Tibial artery (tissue), 4 donors: Measurements from ENCODE around the gene SHF.

Experiments used
- DNase-seq, 2 donors: peaks; one replicate each; pipeline ENCODE4 v3.0.0-alpha.2; 2019
- H3K27ac ChIP-seq, 2 donors: fragments of 200-600 bp; sonication (generic) in 1 of 2; 1 replicate in 1 of 2; 2 replicates in 1 of 2; pipeline ENCODE4 v1.5.1; 2018 to 2019; ENCODE audit warnings: mild to moderate bottlenecking in 1 of 2
- H3K27me3 ChIP-seq, 2 donors: fragments of 200-600 bp; sonication (generic) in 1 of 2; one replicate each; pipeline versions ENCODE4 v1.5.1 to v1.6.0; 2016 to 2019
- H3K36me3 ChIP-seq, 3 donors: fragments of 200-600 bp; sonication (generic) in 2 of 3; one replicate each; pipeline ENCODE4 v1.5.1; 2016 to 2019; ENCODE audit warnings: mild to moderate bottlenecking in 2 of 3
- H3K4me1 ChIP-seq, 4 donors: fragments of 200-600 bp; sonication (generic) in 2 of 4; 1 replicate in 3 of 4; 2 replicates in 1 of 4; pipeline ENCODE4 v1.5.1; 2016 to 2019
- H3K4me3 ChIP-seq, 2 donors: fragments of 200-600 bp; sonication (generic) in 1 of 2; 1 replicate in 1 of 2; 2 replicates in 1 of 2; pipeline ENCODE4 v1.5.1; 2018 to 2019; ENCODE audit warnings: mild to moderate bottlenecking in 2 of 2
- H3K9me3 ChIP-seq, 3 donors: fragments of 200-600 bp; sonication (generic) in 1 of 3; one replicate each; pipeline ENCODE4 v1.5.1; 2016 to 2019
- CTCF ChIP-seq, 2 experiments: fragments of 200-600 bp in 1 of 2; fragments of 450-650 bp in 1 of 2; IDR thresholded peaks; one replicate each; pipeline ENCODE4 v1.5.1; 2017 to 2019; ENCODE audit warnings: antibody characterized with exemption in 2 of 2, mild to moderate bottlenecking in 1 of 2, moderate library complexity in 1 of 2
- intact Hi-C: fragments of 100-400 bp; cut with DNase I; formaldehyde crosslinking; loops from one replicate; pipeline ENCODE4 v1.15.0; 2023; ENCODE audit warnings: low total_unique reads

The SHF gene

GRCh38 chr15:45150997-45151396 is 36.8 kb downstream of the SHF start:
- no peaks in the 10 kb centered on the region for H3K27me3 ChIP-seq
- no peak for TF ChIP-seq CTCF (IDR thresholded peaks at IDR 0.05)
- H3K4me3 ChIP-seq: no peak overlapping the region
- peaks cover 0 to 17% (median 5%) of the 10 kb centered on the region in 3 donors for H3K36me3 ChIP-seq
- H3K27ac ChIP-seq: no peak overlapping the region
- no peaks in the 10 kb centered on the region for H3K4me1 ChIP-seq
- H3K9me3 ChIP-seq: no peaks in the 10 kb centered on the region
- intact Hi-C loops: no loop called here
- no peak for DNase-seq

- no peak for DNase-seq
- H3K27ac ChIP-seq: no peak overlapping the region
- no peak overlapping the region for H3K4me3 ChIP-seq
- no peaks in the 10 kb centered on the region for H3K4me1 ChIP-seq
- peaks cover 0 to 17% (median 5%) of the 10 kb centered on the region in 3 donors for H3K36me3 ChIP-seq
- no peaks in the 10 kb centered on the region for H3K9me3 ChIP-seq
- no peaks in the 10 kb centered on the region for H3K27me3 ChIP-seq
- intact Hi-C loops: no loop called here
- no peak for TF ChIP-seq CTCF (IDR thresholded peaks at IDR 0.05)
Measured at GRCh38 chr15:45150481-45150880, 37.3 kb downstream of the SHF start.

DNA sequence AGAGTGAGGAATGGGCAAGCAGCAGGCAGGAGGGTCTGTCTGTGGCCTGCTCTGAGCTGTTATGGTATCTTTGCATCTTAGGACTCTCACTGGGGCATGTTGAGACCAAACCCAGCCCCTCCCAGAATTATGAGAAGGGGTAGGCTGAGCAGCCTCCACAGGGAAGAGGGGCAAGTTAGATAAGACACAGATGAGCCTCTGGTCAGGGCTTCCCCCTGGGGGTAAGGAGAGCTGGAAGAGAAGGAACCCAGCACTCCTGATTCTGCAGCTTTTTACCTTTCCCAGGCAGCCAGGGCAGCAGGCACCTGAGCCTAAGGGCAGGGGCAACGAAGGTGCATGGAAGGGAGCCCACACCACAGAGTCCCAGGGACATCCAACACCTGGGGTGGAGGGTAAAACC is 38.7 kb downstream of the SHF start:
- intact Hi-C loops: no loop called here

DNA sequence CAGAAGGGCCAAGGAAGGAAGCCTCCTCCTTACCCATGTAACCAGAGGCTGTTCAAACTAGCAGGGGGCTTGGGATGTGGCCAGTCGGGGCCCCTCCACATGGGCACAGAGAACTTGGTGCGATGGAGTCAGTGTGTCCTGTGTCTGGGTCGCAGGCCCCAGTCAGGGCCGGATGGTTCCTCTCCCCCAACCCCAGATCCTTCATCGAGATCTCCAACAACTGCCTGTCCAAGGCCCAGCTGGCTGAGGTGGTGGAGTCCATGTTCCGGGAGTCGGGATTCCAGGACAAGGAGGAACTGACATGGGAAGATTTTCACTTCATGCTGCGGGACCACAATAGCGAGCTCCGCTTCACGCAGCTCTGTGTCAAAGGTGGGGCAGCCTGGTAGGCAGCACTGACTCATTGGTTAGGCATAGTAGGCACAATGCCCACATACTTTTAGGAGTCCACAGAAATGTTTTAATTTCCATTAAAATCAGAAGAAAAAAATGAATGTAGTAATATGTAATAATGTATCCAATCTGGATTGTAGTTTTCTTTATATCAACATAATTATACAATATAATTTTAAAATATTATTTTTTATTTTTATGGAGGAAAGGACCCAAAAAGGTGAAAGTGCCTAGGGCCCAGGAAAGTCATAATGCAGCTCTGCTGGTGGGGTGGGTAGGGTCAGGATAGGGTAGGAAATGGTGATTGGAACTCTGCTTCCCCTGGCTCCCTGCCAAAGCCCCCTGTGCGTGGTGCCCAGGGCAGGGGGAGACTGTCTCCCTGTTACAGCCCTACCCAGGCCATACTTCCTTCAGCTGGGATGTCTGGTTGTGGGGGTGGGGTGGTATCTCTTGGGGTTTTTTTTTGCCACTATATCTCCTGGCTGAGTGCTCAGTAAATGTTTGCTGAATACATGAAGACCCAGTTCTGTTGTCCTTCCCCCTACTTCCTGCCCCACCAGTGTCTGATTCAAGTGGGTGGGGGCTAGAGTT is 39.4 kb downstream of the SHF start:
- H3K9me3 ChIP-seq: no peaks in the 10 kb centered on the region
- intact Hi-C loops: no loop called here
- peaks cover 0 to 15% of the 10 kb centered on the region in 2 donors for H3K27me3 ChIP-seq
- H3K36me3 ChIP-seq: peaks cover 0 to 17% (median 5%) of the 10 kb centered on the region in 3 donors
- no peak overlapping the region for H3K4me3 ChIP-seq
- H3K4me1 ChIP-seq: no peaks in the 10 kb centered on the region
- DNase-seq: no peak
- TF ChIP-seq CTCF (IDR thresholded peaks at IDR 0.05): no peak
- no peak overlapping the region for H3K27ac ChIP-seq

More for the DNA sequence above, 38.7 kb downstream of the SHF start:
- peaks cover 0 to 12% of the 10 kb centered on the region in 2 donors for H3K27me3 ChIP-seq
- peaks cover 0 to 17% (median 5%) of the 10 kb centered on the region in 3 donors for H3K36me3 ChIP-seq
- H3K9me3 ChIP-seq: no peaks in the 10 kb centered on the region
- no peak overlapping the region for H3K4me3 ChIP-seq
- no peak for TF ChIP-seq CTCF (IDR thresholded peaks at IDR 0.05)
- DNase-seq: no peak
- H3K27ac ChIP-seq: no peak overlapping the region
- no peaks in the 10 kb centered on the region for H3K4me1 ChIP-seq

GRCh38 chr15:45147606-45148005 is 40.2 kb downstream of the SHF start:
- no peak for DNase-seq
- Histone ChIP-seq H3K27ac (no peak overlapping the region), H3K27me3 (peaks cover 0 to 18% of the 10 kb centered on the region in 2 donors), H3K4me3 (no peak overlapping the region), H3K9me3 (no peaks in the 10 kb centered on the region), H3K4me1 (no peaks in the 10 kb centered on the region), H3K36me3 (peaks cover 0 to 16% (median 4%) of the 10 kb centered on the region in 3 donors)
- intact Hi-C loops: no loop called here
- TF ChIP-seq CTCF (IDR thresholded peaks at IDR 0.05): no peak
